HK-2 (cell line): Measurements from ENCODE around the gene KYAT1.
A peak's percentile ranks its signal among the peaks of the same experiment; 100 is the strongest.

Experiments used
- DNase-seq: peaks from one replicate; pipeline ENCODE4 v3.0.0-alpha.2; 2018; ENCODE audit not compliant: unreplicated experiment

KYAT1 gene

GRCh38 chr9:128908372-128908771, 26.6 kb upstream of the KYAT1 start:
- DNase-seq, result no peak

GRCh38 chr9:128906741-128907140, 25.0 kb upstream of the KYAT1 start:
- no peak for DNase-seq

- DNase-seq, result no peak
These were observed 24.2 kb upstream of the KYAT1 start for GRCh38 chr9:128905964-128906363.

DNA sequence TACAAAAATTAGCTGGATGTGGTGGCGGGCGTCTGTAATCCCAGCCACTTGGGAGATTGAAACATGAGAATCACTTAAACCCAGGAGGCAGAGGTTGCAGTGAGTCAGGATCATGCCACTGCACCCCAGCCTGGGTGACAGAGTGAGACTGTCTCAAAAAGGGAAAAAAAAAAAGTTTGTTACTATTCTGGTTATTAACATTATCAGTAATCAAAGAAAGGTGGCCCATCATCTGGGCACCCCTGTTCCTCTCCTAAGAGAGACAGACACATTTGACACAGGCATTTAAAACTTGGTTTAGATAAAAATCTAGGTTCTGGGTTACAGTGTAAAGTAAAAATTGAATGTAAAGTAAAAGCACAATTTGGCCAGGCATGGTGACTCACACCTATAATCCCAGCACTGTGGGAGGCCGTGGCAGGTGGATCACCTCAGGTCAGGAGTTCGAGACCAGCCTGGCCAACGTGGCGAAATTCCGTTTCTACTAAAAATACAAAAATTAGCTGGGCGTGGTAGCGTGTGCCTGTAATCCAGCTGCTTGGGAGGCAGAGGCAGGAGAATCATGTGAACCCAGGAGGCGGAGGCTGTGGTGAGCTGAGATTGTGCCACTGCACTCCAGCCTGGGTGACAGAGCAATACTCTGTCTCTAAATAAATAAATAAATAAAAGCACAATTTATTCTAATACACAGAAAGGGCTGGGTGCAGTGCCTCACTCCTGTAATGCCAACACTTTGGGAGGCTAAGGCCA, 22.3 kb upstream of the KYAT1 start:
- DNase-seq, result no peak

GRCh38 chr9:128903079-128903461, 21.3 kb upstream of the KYAT1 start:
- no peak for DNase-seq

- no peak for DNase-seq
These were observed 20.8 kb upstream of the KYAT1 start for GRCh38 chr9:128902351-128903078.

GRCh38 chr9:128901822-128902221, 20.1 kb upstream of the KYAT1 start:
- DNase-seq, result no peak

GRCh38 chr9:128901379-128901778, 19.6 kb upstream of the KYAT1 start:
- no peak for DNase-seq

GRCh38 chr9:128899566-128900322, 18.0 kb upstream of the KYAT1 start:
- peak; percentile 48 for DNase-seq

- no peak for DNase-seq
These were observed 17.3 kb upstream of the KYAT1 start for GRCh38 chr9:128898845-128899565.

DNA sequence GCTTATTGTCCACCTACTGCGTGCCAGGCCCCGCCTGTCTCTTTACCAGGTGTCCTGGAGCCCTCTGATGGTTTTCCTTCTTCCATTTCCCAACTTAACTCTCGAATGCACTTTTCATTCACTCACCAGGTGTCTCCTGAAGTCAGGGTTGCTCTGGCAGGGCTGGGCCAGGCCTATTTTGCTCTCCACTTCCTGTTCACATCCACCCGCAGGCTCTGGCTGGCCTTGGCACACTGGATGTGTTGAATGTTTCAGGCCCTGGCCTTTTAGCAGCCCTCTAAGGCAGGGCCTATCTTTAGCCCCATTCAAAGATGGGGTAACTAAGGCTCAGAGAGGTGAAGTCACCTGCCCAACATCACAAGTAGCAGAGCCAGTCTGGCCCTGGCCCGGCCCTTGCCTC, 16.6 kb upstream of the KYAT1 start:
- DNase-seq, result no peak

DNA sequence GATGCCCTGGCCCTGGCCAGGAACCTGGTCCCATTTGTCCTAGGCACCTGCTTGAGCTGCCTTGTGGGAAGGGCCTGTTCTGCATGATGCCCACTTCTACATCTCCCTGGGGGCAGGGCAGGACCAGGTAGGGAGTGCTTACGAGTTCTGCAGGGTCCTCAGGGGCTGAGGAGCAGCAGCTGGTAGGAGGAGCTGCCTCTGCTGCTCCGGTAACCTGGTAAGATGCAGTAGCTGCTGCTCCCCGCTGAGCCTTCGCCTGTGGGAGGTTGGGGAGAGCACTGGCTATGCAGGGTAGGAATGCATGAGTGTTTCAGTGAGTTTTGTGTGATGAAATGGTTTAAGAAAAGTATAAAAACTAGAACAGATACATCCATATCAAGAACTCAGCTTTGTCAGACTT, 13.8 kb upstream of the KYAT1 start:
- DNase-seq, result no peak

DNA sequence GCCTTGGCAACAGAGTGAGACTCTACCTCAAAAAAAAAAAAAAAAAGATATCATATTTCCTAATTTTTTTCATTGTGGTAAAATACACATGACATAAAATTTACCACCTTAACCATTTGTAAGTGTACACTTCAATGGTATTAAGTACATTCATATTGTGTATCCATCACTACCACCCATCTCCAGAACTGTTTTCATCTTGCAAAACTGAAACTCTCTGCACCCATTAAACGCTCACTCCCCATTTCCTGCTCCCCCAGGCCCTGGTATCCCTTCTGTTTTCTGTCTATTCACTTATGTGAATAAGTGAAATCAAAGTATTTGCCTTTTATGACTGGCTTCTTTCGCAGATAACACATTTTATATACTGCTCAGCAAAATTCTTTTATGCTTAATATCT, 13.0 kb upstream of the KYAT1 start:
- no peak for DNase-seq

DNA sequence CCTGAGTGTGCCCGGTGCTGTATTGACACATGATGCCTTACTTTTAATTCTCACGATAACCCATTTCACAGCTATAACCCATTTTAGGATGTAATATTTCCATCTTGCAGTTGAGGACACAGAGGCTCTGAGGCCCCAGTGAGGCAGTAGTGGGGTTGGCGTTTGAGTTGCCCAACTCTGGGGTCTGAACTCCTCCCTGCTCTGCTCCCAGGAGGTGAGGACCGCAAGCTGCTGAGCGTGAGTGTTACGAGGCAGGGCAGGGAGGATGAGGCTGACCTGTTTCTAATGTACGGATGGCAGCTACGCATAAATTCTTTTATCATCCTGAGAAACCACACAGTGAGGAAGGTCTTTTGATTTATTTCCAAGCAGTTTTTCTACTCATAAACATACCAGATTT, 11.6 kb upstream of the KYAT1 start:
- DNase-seq, result no peak

- DNase-seq, result peak; percentile 87
These were observed 10.6 kb upstream of the KYAT1 start for GRCh38 chr9:128892221-128892921.

GRCh38 chr9:128891321-128892220, 9.8 kb upstream of the KYAT1 start:
- no peak for DNase-seq

GRCh38 chr9:128887914-128888350, 6.2 kb upstream of the KYAT1 start:
- no peak for DNase-seq

DNA sequence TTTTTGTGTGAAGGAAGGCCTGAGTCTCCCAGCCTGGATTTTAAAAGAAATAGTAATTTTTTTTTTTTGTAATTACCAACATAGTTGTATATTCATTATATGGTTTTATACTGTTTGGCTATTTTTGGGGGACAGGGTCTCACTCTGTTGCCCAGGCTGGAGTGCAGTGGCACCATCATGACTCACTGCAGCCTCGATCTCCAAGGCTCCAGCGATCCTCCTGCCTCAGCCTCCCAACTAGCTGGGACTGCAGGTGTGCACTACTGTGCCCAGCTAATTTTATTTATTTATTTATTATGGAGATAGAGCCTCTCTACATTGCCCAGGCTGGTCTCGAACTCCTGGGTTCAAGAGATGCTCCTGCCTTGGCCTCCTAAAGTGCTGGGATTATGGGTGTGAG, 5.3 kb upstream of the KYAT1 start:
- no peak for DNase-seq

DNA sequence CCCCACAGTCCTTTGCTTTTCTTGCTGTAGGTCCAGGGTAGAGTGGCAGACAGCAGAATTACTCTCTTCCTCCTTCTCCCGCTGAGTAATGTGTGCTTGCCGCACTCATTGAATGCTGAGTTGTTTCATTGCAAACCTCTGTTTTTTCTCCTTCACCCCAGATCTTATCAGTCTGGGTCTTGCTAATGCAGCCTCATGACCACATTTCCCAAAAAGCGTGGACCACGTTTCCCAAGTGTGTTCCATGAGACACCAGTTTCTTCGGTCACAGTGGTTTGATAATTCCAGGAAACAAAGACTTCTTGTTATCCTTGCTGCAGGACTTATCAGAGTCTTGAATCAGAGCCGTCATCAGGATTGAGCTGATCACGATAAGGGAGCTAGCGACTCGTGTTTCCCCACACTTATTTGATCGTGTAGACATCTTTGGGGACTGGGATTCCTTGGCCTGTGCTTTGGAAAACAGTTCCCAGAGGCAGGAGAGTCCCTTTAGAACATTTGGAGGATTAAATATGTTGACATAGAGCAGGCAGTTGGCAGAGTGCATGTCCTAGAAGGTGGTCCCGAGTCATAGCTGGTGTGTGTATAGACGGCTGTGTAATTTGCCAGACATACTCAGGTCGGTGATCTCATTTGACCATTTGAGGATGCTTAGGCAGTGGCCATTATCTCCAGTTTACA, 4.6 kb upstream of the KYAT1 start:
- no peak for DNase-seq

GRCh38 chr9:128885798-128886197, 4.0 kb upstream of the KYAT1 start:
- no peak for DNase-seq
